ENCODE results near the gene RGS13.
A peak's percentile ranks its signal among the peaks of the same experiment; 100 is the strongest.

RGS13 gene

DNA sequence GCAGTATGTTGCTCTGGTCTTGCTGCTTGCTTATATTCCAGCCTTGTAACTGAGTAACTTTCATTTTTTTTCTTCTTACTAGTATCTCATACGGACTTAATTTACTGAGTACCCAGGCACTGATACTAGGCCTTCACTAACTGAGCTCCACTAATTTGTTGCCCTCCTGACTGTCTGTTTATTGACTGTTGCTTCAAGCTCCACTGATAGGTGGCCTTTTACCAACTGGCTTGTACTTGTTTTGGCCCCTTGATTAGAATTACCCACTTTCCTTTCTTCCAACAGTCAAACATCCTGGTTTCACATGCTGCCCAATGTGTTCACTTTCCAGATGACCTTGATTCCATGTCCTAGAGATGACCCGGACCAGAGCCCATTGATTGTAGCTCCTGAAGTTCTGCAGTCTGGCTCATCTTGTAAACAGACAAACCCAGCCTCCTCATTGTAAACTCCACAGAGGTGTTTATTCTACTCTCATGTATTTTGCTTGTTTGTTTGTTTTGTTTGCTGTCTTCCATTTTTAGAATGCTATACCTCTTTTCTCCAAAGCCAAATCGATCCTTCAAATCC lies 32.6 kb upstream of the RGS13 start:
- no peak for DNase-seq (ENCODE audit: low spot score)
- no peak for TF ChIP-seq CTCF (IDR thresholded peaks at IDR 0.05; ENCODE audit: extremely low read depth, insufficient read depth, missing control alignments)
- in situ Hi-C loops (cut with MboI; ENCODE audit: low pct_unique_long_range_greater_than_20kb, low sequenced_read_pairs, unreplicated experiment) = loop anchor here (5.0 kb wide), 1 partner anchor 126 kb away; no protein-coding TSS in a partner anchor

DNA sequence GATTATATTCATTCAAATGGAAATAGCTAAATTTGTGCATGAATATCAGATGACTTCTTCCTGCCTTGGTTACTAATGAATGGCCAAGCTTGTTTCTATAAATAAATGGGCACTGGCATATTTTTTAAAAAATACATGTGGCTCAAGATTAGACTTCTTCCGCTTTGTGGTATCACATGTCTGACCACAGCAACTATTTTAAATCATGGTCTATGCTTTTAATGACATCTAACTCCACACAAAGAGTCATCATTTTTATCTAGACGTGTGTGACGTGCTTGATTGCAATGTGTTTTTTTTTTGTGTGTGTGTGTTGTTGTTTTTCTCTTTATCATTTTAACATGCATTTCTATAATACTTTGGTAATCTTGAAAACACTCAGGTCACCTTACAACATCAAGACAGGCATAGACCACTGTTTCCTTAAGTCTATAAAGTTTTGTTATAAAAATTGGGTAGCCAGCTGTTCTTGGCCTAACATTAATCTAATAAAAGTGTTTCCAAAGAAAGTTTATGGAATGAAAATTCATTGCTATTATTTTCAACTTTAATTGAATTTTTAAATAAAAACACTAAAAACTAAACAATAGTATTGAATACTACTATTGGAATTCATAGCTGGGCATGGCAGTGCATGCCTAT lies 30.8 kb upstream of the RGS13 start:
- in situ Hi-C loops (cut with MboI; ENCODE audit: low pct_unique_long_range_greater_than_20kb, low sequenced_read_pairs, unreplicated experiment) = loop anchor here (5.0 kb wide), 1 partner anchor 128 kb away; no protein-coding TSS in a partner anchor
- TF ChIP-seq CTCF (IDR thresholded peaks at IDR 0.05; ENCODE audit: extremely low read depth, insufficient read depth, missing control alignments) = no peak
- DNase-seq (ENCODE audit: low spot score) = no peak

DNA sequence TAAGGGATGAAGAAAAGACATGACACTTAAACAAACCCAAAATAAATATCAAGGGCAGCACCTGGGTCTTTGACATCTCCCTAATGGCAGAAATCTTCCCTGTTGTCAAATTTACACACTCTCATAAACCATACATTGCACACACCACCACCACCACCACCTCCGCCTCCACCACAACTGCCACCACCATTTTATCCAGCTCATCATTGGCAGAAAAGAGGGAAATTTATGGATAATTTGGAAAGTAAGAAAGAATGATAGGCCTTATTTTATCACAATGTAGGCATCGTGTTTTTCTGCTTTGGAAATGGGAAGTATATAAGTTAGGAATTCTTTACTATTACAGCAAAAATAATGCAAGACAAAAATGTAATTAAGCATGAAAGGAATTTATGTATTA lies 27.3 kb upstream of the RGS13 start:
- in situ Hi-C loops (cut with MboI; ENCODE audit: low pct_unique_long_range_greater_than_20kb, low sequenced_read_pairs, unreplicated experiment) = no loop called here
- DNase-seq (ENCODE audit: low spot score) = no peak
- TF ChIP-seq CTCF (IDR thresholded peaks at IDR 0.05; ENCODE audit: extremely low read depth, insufficient read depth, missing control alignments) = no peak

DNA sequence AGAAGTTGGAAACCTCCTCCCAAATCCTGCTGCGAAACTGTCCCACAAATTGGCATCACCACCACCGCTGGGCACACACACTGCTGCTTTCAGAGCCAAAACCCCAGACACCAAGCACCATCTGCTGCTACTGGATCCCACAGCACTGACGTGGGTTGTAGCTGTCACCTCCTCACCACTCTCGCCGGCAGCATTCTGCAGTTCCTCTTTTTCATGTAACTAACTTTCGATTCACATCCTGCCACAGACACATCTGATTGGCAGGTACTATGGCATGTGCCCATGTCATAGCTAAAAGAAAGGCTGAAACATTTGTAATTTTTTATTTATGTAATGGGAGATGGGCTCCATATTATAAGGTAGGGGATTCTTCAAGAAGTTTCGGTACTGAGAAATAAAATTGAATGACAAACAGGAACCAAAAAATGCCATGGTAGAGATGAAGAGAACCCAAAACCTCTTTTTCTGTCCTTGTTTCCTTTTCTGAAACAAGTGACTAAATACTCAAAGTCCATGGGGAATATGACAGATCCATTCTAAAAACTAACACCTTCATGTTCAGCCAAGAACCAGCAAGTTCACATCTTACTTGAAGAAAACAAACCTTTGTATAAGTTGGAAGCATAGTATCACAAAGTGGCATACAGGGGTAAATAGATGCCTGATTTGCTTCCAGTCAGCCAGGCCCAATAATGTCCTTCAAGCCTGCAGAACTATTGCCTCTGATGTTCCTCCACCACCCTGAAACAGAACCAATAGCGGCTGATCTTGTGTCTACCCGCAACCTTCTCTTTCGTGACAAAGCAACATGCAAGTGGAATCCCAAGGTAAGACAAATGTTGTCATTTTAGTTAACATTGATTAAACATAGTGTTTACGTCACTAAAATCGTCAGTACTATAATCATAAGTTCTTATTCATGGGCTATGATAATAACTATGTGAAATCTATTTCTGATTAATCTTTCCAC lies 26.6 kb upstream of the RGS13 start:
- in situ Hi-C loops (cut with MboI; ENCODE audit: low pct_unique_long_range_greater_than_20kb, low sequenced_read_pairs, unreplicated experiment) = no loop called here
- peak; percentile 56 for DNase-seq (ENCODE audit: low spot score)
- peak; percentile 38 for TF ChIP-seq CTCF (IDR thresholded peaks at IDR 0.05; ENCODE audit: extremely low read depth, insufficient read depth, missing control alignments)

GRCh38 chr1:192610112-192610889 lies 25.6 kb upstream of the RGS13 start:
- peak; percentile 52 for TF ChIP-seq CTCF (IDR thresholded peaks at IDR 0.05; ENCODE audit: extremely low read depth, insufficient read depth, missing control alignments)
- peak; percentile 17 for DNase-seq (ENCODE audit: low spot score)
- in situ Hi-C loops (cut with MboI; ENCODE audit: low pct_unique_long_range_greater_than_20kb, low sequenced_read_pairs, unreplicated experiment) = no loop called here

DNA sequence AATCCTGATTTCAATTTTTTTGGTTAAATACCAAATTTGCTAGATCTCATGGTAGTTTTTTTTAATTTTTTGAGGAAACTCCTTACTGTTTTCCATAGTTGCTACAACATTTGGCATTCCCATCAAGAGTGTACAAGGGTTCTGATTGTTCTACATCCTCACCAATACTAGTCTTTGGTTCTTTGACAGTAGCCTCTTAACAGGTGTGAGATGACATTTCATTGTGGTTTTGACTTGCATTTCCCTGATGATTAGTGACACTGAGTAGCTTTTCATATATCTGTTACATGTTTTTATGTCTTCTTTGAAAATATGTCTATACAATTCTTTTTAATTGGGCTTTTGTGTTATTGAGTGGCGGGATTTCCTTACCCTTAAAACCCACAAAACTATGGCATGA lies 20.9 kb upstream of the RGS13 start:
- in situ Hi-C loops (cut with MboI; ENCODE audit: low pct_unique_long_range_greater_than_20kb, low sequenced_read_pairs, unreplicated experiment) = no loop called here
- TF ChIP-seq CTCF (IDR thresholded peaks at IDR 0.05; ENCODE audit: extremely low read depth, insufficient read depth, missing control alignments) = no peak
- no peak for DNase-seq (ENCODE audit: low spot score)
